IMR-90 (cell line): ENCODE data around the gene UBE2E2. TPM values are rescaled to one million over a fixed set of nuclear protein-coding genes. Genes with fewer than 3 reads are reported as not detected.

Source experiments
- ATAC-seq: fragments of 200-7000 bp; cut with Tn5 transposase; 2 replicates; pipeline ENCODE4 v1.9.1; 2020; ENCODE audit warnings: low read depth, mild to moderate bottlenecking, moderate library complexity
- BruUV-seq: library from RNA; stranded (reverse); fragments of 400-500 nt; replicated peaks from 2 replicates; lab custom pipeline; 2021; lab: Mats Ljungman, UMichigan
- CTCF ChIA-PET: fragments of 300-600 bp; formaldehyde crosslinking; extraction: SDS; loops from one replicate; lab custom pipeline; 2021; ENCODE audit warnings: antibody characterized with exemption; lab: Yijun Ruan, JAX
- POLR2A ChIA-PET: fragments of 300-600 bp; sonication (Branson Sonifier 250); formaldehyde crosslinking; loops from one replicate; lab custom pipeline; 2022; ENCODE audit warnings: antibody characterized with exemption; ENCODE audit not compliant: unreplicated experiment; lab: Charles Lee
- DNase-seq: peaks from one replicate; pipeline ENCODE4 v3.0.0; 2013
- H2AFZ ChIP-seq: replicated peaks from 2 replicates; pipeline ENCODE3; 2013; ENCODE audit warnings: low read length, mild to moderate bottlenecking; ENCODE audit not compliant: poor library complexity
- H2AK5ac ChIP-seq: 2 replicates; pipeline ENCODE4 v1.6.1; 2013; ENCODE audit warnings: low read depth, low read length, inconsistent platforms
- H2AK9ac ChIP-seq: replicated peaks from 2 replicates; pipeline ENCODE3; 2013; ENCODE audit warnings: mild to moderate bottlenecking, low read depth, low read length, moderate library complexity; ENCODE audit not compliant: poor library complexity
- H2BK120ac ChIP-seq: 2 replicates; pipeline ENCODE4 v1.6.1; 2013; ENCODE audit warnings: low read depth, low read length, inconsistent platforms
- H2BK15ac ChIP-seq: 3 replicates; pipeline ENCODE4 v1.6.1; 2013; ENCODE audit warnings: low read depth, low read length, inconsistent platforms
- H2BK20ac ChIP-seq: 2 replicates; pipeline ENCODE4 v1.6.1; 2013; ENCODE audit warnings: low read depth, mild to moderate bottlenecking, inconsistent platforms, low read length, moderate library complexity
- H2BK5ac ChIP-seq: 2 replicates; pipeline ENCODE4 v1.6.1; 2013; ENCODE audit warnings: mild to moderate bottlenecking, low read depth, low read length, inconsistent platforms; ENCODE audit not compliant: poor library complexity, severe bottlenecking
- H3K14ac ChIP-seq: replicated peaks from 2 replicates; pipeline ENCODE4 v1.6.1; 2013; ENCODE audit warnings: low read depth, low read length, inconsistent platforms
- H3K18ac ChIP-seq: 2 replicates; pipeline ENCODE4 v1.6.1; 2013; ENCODE audit warnings: low read depth, low read length, control low read depth
- H3K23ac ChIP-seq: 2 replicates; pipeline ENCODE4 v1.6.1; 2013; ENCODE audit warnings: low read depth, low read length, inconsistent platforms
- H3K27ac ChIP-seq: 2 replicates; pipeline ENCODE4 v1.5.1; 2013; ENCODE audit warnings: mild to moderate bottlenecking, control low read depth, low read length; ENCODE audit not compliant: insufficient read depth
- H3K27me3 ChIP-seq: 2 replicates; pipeline ENCODE4 v1.6.1; 2013; ENCODE audit warnings: low read length; ENCODE audit not compliant: control insufficient read depth, insufficient read depth
- H3K36me3 ChIP-seq: 2 replicates; pipeline ENCODE4 v1.6.1; 2013; ENCODE audit warnings: low read length, mixed read lengths; ENCODE audit not compliant: control insufficient read depth, insufficient read depth
- H3K4ac ChIP-seq: 2 replicates; pipeline ENCODE4 v1.6.1; 2013; ENCODE audit warnings: low read depth, low read length, inconsistent platforms
- H3K4me1 ChIP-seq: 2 replicates; pipeline ENCODE4 v1.6.1; 2013; ENCODE audit warnings: low read length, mixed read lengths; ENCODE audit not compliant: control insufficient read depth, insufficient read depth
- H3K4me2 ChIP-seq: 2 replicates; pipeline ENCODE4 v1.6.1; 2013; ENCODE audit warnings: low read depth, mild to moderate bottlenecking, control low read depth, low read length, moderate library complexity
- H3K4me3 ChIP-seq: 2 replicates; pipeline ENCODE4 v1.5.1; 2013; ENCODE audit warnings: low read depth, mild to moderate bottlenecking, control low read depth, low read length, moderate library complexity; ENCODE audit not compliant: insufficient read depth
- H3K56ac ChIP-seq: 2 replicates; pipeline ENCODE4 v1.6.1; 2013; ENCODE audit warnings: low read length, inconsistent platforms; ENCODE audit not compliant: insufficient read depth; ENCODE audit errors: extremely low read depth
- H3K79me1 ChIP-seq, 2 experiments: 2 replicates each; pipeline ENCODE4 v1.6.1; 2013; ENCODE audit warnings: low read length in 2 of 2, inconsistent platforms in 1 of 2, low read depth in 1 of 2
- H3K9ac ChIP-seq: 2 replicates; pipeline ENCODE4 v1.6.1; 2013; ENCODE audit warnings: low read depth, low read length, control low read depth
- H3K9me1 ChIP-seq: 2 replicates; pipeline ENCODE4 v1.6.1; 2013; ENCODE audit warnings: low read length, inconsistent platforms; ENCODE audit not compliant: insufficient read depth
- H3K9me3 ChIP-seq: 2 replicates; pipeline ENCODE4 v1.6.1; 2013; ENCODE audit warnings: low read length; ENCODE audit not compliant: control insufficient read depth, insufficient read depth
- H4K20me1 ChIP-seq: 2 replicates; pipeline ENCODE4 v1.6.1; 2013; ENCODE audit warnings: low read length, inconsistent platforms; ENCODE audit not compliant: insufficient read depth
- H4K5ac ChIP-seq: 2 replicates; pipeline ENCODE4 v1.6.1; 2013; ENCODE audit warnings: mild to moderate bottlenecking, low read depth, low read length, control low read depth
- H4K8ac ChIP-seq, 2 experiments: 2 replicates each; pipeline ENCODE4 v1.6.1; 2013; ENCODE audit warnings: low read depth in 2 of 2, low read length in 2 of 2, control low read depth in 1 of 2, inconsistent platforms in 1 of 2
- H4K91ac ChIP-seq: 2 replicates; pipeline ENCODE4 v1.6.1; 2013; ENCODE audit warnings: low read depth, low read length, inconsistent platforms; ENCODE audit not compliant: insufficient read depth
- CEBPB ChIP-seq: IDR thresholded peaks from 2 replicates; pipeline ENCODE4 v1.6.1; 2012; ENCODE audit warnings: low read depth, low read length, improper control_type of control experiment
- CTCF ChIP-seq: conservative IDR thresholded peaks from 2 replicates; pipeline ENCODE4 v1.5.1; 2012; ENCODE audit warnings: mild to moderate bottlenecking, low read depth, low read length, improper control_type of control experiment
- FOS ChIP-seq: fragments of 150-350 bp; IDR thresholded peaks from 2 replicates; pipeline ENCODE4 v1.6.1; 2016; ENCODE audit warnings: low read depth, low read length
- NFE2L2 ChIP-seq: fragments of 150-350 bp; IDR thresholded peaks from 2 replicates; pipeline ENCODE4 v1.6.1; 2016; ENCODE audit warnings: low read depth, mild to moderate bottlenecking, low read length
- WGBS, 2 experiments: methylation state at CpG; one replicate each; pipeline versions ENCODE4 v1.1.5 to v1.1.7; 2013; ENCODE audit warnings: missing lambda C conversion rate in 2 of 2; ENCODE audit not compliant: insufficient read length in 1 of 2; ENCODE audit errors: extremely low coverage in 2 of 2; 5-methylcytosine and 5-hydroxymethylcytosine counted together
- dilution Hi-C: fragments of 300-500 bp; cut with HindIII; formaldehyde crosslinking; loops from one replicate; pipeline ENCODE4 v1.14.3; 2018; ENCODE audit warnings: low sequenced_read_pairs; ENCODE audit not compliant: unreplicated experiment
- in situ Hi-C: fragments of 300-500 bp; cut with MboI; formaldehyde crosslinking; loops from 3 replicates; pipeline ENCODE4 v1.14.3; 2019; ENCODE audit warnings: low sequenced_read_pairs, inconsistent platforms, mixed read lengths
- intact Hi-C: fragments of 100-400 bp; cut with micrococcal nuclease; formaldehyde crosslinking; loops from 2 replicates; pipeline ENCODE4 v1.10.0; 2022
- polyA plus RNA-seq, 3 experiments: library from polyadenylated mRNA; depleted of rRNA; stranded (reverse); fragments of >200 nt; gene quantifications; 2 replicates each; pipeline ENCODE4 v1.2.3, GENCODE V29; 2012; ENCODE audit warnings: low replicate concordance in 1 of 3
- total RNA-seq: library from RNA; depleted of rRNA; stranded (reverse); fragments of >200 nt; gene quantifications from 2 replicates; pipeline ENCODE4 v1.2.3, GENCODE V29; 2012

The UBE2E2 gene
- total and polyA plus RNA-seq, 2 of the 4 experiments (the other 2 are of a cell fraction) = 18.6 to 32.7 TPM

GRCh38 chr3:23263796-23264195, 60.7 kb downstream of the UBE2E2 start:
- H3K23ac ChIP-seq = no peak overlapping the region
- ChIA-PET POLR2A (no interaction called here), CTCF (no interaction called here)
- H3K14ac ChIP-seq = no peak overlapping the region
- H2BK120ac ChIP-seq = no peak overlapping the region
- peaks cover 8% of the 10 kb centered on the region; the same call in 1 of the 2 replicates for H3K9me1 ChIP-seq
- no peak overlapping the region for H2AK5ac ChIP-seq
- H2BK20ac ChIP-seq = no peak overlapping the region
- no peak overlapping the region; the same call in 1 of the 2 replicates for H3K4me2 ChIP-seq
- H2BK15ac ChIP-seq = no peak overlapping the region
- H4K20me1 ChIP-seq = no peaks in the 10 kb centered on the region
- peaks cover 6 to 15% of the 10 kb centered on the region in 2 experiments for H3K79me1 ChIP-seq
- ATAC-seq (peak; percentile 80), DNase-seq (peak; percentile 82)
- intact Hi-C loops = no loop called here
- H4K5ac ChIP-seq = no peak overlapping the region
- no peak overlapping the region for H4K8ac ChIP-seq
- no peak overlapping the region for H3K9ac ChIP-seq
- no TSS peak for BruUV-seq
- no peak overlapping the region for H3K4ac ChIP-seq
- H2AFZ ChIP-seq = no peak overlapping the region
- peak overlapping the region; percentile 43; the same call in 1 of the 2 replicates for H3K18ac ChIP-seq
- H3K27ac ChIP-seq = no peak overlapping the region
- no peak overlapping the region for H3K56ac ChIP-seq
- H3K4me3 ChIP-seq = no peak overlapping the region
- no peaks in the 10 kb centered on the region for H3K9me3 ChIP-seq
- no peaks in the 10 kb centered on the region for H3K27me3 ChIP-seq
- no peaks in the 10 kb centered on the region for H3K36me3 ChIP-seq
- no CpG with 5 or more reads among the region's 6 CpGs for WGBS, 2 experiments
- dilution Hi-C loops = no loop called here
- no peak overlapping the region for H4K91ac ChIP-seq
- H2BK5ac ChIP-seq = no peak overlapping the region
- in situ Hi-C loops = no loop called here
- TF ChIP-seq CTCF = no peak
- peak; percentile 32; the same call in 1 of the 2 replicates for TF ChIP-seq CEBPB
- no peak for TF ChIP-seq NFE2L2
- TF ChIP-seq FOS = peak; percentile 37; the same call in 1 of the 2 replicates
- no peak overlapping the region for H2AK9ac ChIP-seq
- peaks cover 6% of the 10 kb centered on the region; the same call in 1 of the 2 replicates for H3K4me1 ChIP-seq
